Suprapubic skin (tissue), 4 donors: ENCODE data around the gene PCGF3. TPM values are rescaled to one million over a fixed set of nuclear protein-coding genes. Genes with fewer than 3 reads are reported as not detected.

Experiments
- DNase-seq, 2 donors: peaks; one replicate each; pipeline ENCODE4 v3.0.0-alpha.2; 2019; ENCODE audit warnings: low spot score in 2 of 2
- H3K27ac ChIP-seq: fragments of 200-600 bp; sonication (generic); one replicate; pipeline ENCODE4 v1.5.1; 2019
- H3K27me3 ChIP-seq: fragments of 200-600 bp; sonication (generic); one replicate; pipeline ENCODE4 v1.5.1; 2019
- H3K36me3 ChIP-seq: fragments of 200-600 bp; sonication (generic); one replicate; pipeline ENCODE4 v1.5.1; 2019
- H3K4me1 ChIP-seq: fragments of 200-600 bp; sonication (generic); one replicate; pipeline ENCODE4 v1.5.1; 2019
- H3K4me3 ChIP-seq: fragments of 200-600 bp; sonication (generic); one replicate; pipeline ENCODE4 v1.5.1; 2019; ENCODE audit warnings: mild to moderate bottlenecking
- H3K9me3 ChIP-seq: fragments of 200-600 bp; sonication (generic); one replicate; pipeline ENCODE4 v1.5.1; 2019
- EP300 ChIP-seq: sonication (generic); formaldehyde crosslinking; IDR thresholded peaks from one replicate; pipeline ENCODE4 v1.6.1; 2017; ENCODE audit warnings: antibody characterized with exemption
- POLR2A ChIP-seq, 2 donors: fragments of 450-650 bp; IDR thresholded peaks; one replicate each; pipeline ENCODE4 v1.6.1; 2017; ENCODE audit warnings: antibody characterized with exemption in 2 of 2, mild to moderate bottlenecking in 2 of 2, moderate library complexity in 2 of 2
- POLR2AphosphoS5 ChIP-seq, 3 donors: sonication (generic); formaldehyde crosslinking; IDR thresholded peaks; one replicate each; pipeline ENCODE4 v1.6.1; 2017; ENCODE audit warnings: antibody characterized with exemption in 3 of 3
- WGBS: methylation state at CpG from one replicate; pipeline ENCODE4 v1.1.5; 2018; 5-methylcytosine and 5-hydroxymethylcytosine counted together
- total RNA-seq, 4 donors: library from RNA; depleted of rRNA; stranded (reverse); fragments of >200 nt; gene quantifications; one replicate each; pipeline ENCODE4 v1.1.0, GENCODE V29; 2016
- TF ChIP-seq, protein P1 (sequence below), 2 donors: fragments of 200-600 bp in 1 of 2; fragments of 450-650 bp in 1 of 2; sonication (generic) in 1 of 2; IDR thresholded peaks; one replicate each; pipeline ENCODE4 v1.5.1; 2016 to 2019; ENCODE audit warnings: antibody characterized with exemption in 2 of 2, mild to moderate bottlenecking in 1 of 2, moderate library complexity in 1 of 2

The PCGF3 gene
- total RNA-seq, 4 donors from 2014 or later, result 59.7 to 152 (median 71.2) TPM

DNA sequence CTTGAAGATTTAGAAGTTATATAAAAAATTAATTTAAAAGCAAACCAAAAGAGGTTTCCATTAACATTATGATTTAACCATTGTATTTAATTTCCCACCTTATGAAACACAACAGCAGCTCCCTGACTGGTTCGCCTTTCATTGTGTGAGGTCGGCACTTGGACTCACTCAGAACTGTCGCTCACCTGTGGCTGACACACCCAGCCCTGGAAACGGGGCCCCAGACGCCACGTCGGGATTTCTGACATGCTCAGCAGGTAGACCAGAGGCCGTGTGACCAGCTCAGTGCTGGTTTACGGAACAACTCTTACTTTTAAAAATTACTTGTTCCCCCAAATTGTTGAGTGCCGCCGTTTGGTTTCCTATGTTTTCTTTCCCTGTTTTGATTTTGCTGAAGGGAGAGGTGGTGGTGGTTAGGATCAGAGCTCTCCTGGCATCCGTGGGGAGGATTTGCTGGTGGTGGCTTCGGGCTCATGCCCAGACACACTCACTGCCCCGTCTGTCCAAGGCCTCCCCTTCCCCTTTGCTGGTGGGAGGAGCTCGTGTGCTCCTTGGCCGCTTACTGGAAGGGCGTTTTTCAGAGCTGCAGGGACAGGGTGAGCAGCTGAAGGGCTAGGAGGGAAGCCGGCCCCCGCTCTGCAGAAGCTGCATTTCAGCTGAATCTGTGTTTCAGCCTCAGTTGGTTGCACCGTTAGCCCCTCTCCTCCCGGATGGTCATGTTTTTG, 61.1 kb downstream of the PCGF3 start:
- no peak for DNase-seq
- Histone ChIP-seq H3K27ac (no peak overlapping the region), H3K4me3 (no peak overlapping the region), H3K36me3 (peaks cover 86% of the 10 kb centered on the region), H3K27me3 (no peaks in the 10 kb centered on the region), H3K4me1 (peaks cover 13% of the 10 kb centered on the region), H3K9me3 (no peaks in the 10 kb centered on the region)
- TF ChIP-seq, protein P1, sequence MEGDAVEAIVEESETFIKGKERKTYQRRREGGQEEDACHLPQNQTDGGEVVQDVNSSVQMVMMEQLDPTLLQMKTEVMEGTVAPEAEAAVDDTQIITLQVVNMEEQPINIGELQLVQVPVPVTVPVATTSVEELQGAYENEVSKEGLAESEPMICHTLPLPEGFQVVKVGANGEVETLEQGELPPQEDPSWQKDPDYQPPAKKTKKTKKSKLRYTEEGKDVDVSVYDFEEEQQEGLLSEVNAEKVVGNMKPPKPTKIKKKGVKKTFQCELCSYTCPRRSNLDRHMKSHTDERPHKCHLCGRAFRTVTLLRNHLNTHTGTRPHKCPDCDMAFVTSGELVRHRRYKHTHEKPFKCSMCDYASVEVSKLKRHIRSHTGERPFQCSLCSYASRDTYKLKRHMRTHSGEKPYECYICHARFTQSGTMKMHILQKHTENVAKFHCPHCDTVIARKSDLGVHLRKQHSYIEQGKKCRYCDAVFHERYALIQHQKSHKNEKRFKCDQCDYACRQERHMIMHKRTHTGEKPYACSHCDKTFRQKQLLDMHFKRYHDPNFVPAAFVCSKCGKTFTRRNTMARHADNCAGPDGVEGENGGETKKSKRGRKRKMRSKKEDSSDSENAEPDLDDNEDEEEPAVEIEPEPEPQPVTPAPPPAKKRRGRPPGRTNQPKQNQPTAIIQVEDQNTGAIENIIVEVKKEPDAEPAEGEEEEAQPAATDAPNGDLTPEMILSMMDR (IDR thresholded peaks at IDR 0.05), result no peak
- no peak for TF ChIP-seq EP300
- no peak for TF ChIP-seq POLR2A (IDR thresholded peaks at IDR 0.05)
- no peak for TF ChIP-seq POLR2AphosphoS5 (IDR thresholded peaks at IDR 0.05)
- 67% methylated on average over 21 of the region's 21 CpGs for WGBS

DNA sequence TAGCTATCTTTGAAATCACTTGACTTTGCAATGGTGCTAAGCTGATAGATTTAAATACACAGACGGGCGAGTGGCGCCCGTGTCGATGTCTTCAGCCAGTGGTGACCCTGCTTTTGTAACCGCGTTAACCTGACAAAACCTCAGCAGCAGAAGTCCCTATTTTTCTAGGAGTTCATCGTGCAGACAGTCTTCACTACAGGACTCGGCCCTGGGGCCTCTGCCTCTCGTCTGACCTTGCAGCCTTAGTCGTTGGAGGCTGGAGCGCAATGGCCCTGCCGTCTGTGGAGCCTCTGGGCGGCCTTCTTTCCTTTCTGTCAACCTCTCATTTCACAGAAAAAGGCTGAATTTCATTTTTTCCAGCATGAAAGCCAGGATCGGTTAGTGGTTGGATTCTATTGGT, 62.4 kb downstream of the PCGF3 start:
- Histone ChIP-seq H3K36me3 (peaks cover 78% of the 10 kb centered on the region), H3K4me3 (no peak overlapping the region), H3K27me3 (no peaks in the 10 kb centered on the region), H3K4me1 (peaks cover 24% of the 10 kb centered on the region), H3K27ac (no peak overlapping the region), H3K9me3 (no peaks in the 10 kb centered on the region)
- DNase-seq, result no peak
- TF ChIP-seq POLR2A (IDR thresholded peaks at IDR 0.05) (no peak), EP300 (no peak), POLR2AphosphoS5 (IDR thresholded peaks at IDR 0.05) (no peak)
- TF ChIP-seq, protein P1 (IDR thresholded peaks at IDR 0.05), result no peak
- WGBS, result 91% methylated on average over 15 of the region's 15 CpGs

DNA sequence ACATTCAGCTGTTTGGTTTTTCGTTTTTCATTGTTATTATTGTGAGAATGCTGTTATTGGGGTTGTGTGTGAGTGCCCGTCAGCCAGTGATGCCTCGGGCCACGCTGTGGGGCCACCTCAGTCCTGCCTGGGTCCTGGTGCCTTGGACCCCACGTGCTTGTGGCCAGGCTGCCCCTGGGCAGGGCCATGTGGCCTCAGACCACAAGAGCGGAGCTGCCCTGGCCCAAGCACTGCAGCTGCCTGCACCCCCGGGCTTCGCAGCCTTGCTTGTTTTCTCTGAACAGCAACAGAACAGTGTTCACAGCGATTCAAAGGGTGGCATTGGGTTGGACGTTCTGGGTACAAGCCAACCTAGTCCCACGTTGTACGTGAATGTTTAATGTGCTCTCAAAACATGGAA, 63.4 kb downstream of the PCGF3 start:
- Histone ChIP-seq H3K4me1 (peaks cover 31% of the 10 kb centered on the region), H3K36me3 (peaks cover 74% of the 10 kb centered on the region), H3K9me3 (no peaks in the 10 kb centered on the region), H3K27me3 (no peaks in the 10 kb centered on the region), H3K27ac (no peak overlapping the region), H3K4me3 (no peak overlapping the region)
- DNase-seq, result no peak
- 74% methylated on average over 10 of the region's 12 CpGs for WGBS
- TF ChIP-seq POLR2A (IDR thresholded peaks at IDR 0.05) (no peak), EP300 (no peak), POLR2AphosphoS5 (IDR thresholded peaks at IDR 0.05) (no peak)
- TF ChIP-seq, protein P1 (IDR thresholded peaks at IDR 0.05), result no peak

DNA sequence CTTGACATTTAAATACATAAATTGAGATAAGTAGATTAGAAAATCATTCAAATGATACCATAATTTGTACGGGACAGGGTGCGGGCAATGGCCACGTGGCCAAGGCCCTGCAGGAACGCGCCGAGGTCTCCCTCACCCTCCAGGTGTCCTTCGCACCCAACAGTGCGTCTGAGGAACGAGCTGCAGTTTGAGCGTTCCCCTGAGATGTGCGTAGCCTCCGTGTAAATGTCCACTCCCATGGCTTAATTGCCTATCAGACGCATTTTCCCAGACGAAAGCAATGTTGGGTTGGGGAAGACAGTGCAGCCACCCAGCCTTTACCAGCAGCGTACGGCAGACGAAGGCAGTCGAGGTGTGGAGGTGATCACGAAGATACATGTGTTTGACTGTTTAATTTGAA, 63.9 kb downstream of the PCGF3 start:
- H3K4me1 ChIP-seq, result peaks cover 31% of the 10 kb centered on the region
- no peak overlapping the region for H3K4me3 ChIP-seq
- no peaks in the 10 kb centered on the region for H3K9me3 ChIP-seq
- no peaks in the 10 kb centered on the region for H3K27me3 ChIP-seq
- 88% methylated on average over 19 of the region's 19 CpGs for WGBS
- peaks cover 70% of the 10 kb centered on the region for H3K36me3 ChIP-seq
- no peak for TF ChIP-seq POLR2AphosphoS5 (IDR thresholded peaks at IDR 0.05)
- TF ChIP-seq EP300, result no peak
- TF ChIP-seq, protein P1 (IDR thresholded peaks at IDR 0.05), result no peak
- no peak for TF ChIP-seq POLR2A (IDR thresholded peaks at IDR 0.05)
- DNase-seq, result no peak
- no peak overlapping the region for H3K27ac ChIP-seq

DNA sequence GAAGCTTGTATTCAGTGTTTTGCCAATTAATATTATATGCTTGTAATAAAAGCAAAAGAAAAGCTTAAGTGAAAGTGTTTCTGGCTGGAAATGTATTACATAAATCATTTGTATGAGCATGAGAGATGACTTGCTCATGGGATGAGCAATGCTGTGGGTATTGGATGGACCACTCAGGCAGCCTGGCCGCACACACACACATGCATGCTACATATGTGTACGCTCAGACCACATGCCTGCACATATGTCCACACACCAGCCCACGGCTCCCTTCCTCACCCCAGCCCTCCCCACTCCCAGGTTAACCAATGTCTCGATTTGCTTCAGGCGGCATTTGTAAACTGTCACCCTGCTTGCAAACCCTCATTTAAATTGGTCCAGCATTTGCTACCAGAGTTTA, 64.4 kb downstream of the PCGF3 start:
- no peak overlapping the region for H3K27ac ChIP-seq
- 93% methylated on average over 5 of the region's 5 CpGs for WGBS
- H3K27me3 ChIP-seq, result no peaks in the 10 kb centered on the region
- H3K4me1 ChIP-seq, result peaks cover 32% of the 10 kb centered on the region
- DNase-seq, result no peak
- no peaks in the 10 kb centered on the region for H3K9me3 ChIP-seq
- H3K4me3 ChIP-seq, result no peak overlapping the region
- peaks cover 67% of the 10 kb centered on the region for H3K36me3 ChIP-seq
- TF ChIP-seq POLR2A (IDR thresholded peaks at IDR 0.05), result no peak
